Measurements from ENCODE around the gene ADAMTS12.
"Not testable (repeated sequence)": the region's sequence is repeated elsewhere in the genome, so short reads cannot be mapped to it uniquely, and the experiment has no call there.

Gene ADAMTS12

DNA sequence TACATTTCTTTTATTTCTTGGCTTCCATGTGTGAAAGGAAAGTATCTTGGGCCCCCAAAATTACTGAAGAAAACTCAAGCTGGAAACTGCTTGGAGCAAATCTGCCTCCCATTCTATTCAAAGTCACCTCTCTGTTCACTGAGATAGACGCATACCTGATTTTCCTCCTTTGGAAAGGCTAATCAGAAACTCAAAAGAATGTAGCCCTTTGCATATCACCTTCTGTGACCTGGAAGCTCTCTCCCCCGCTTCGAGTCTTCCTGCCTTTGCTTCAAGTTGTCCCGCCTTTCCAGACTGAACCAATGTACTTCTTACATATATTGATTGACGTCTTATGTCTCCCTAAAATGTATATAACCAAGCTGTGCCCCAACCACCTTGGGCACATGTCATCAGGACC, 39.3 kb upstream of the ADAMTS12 start:
- TF ChIP-seq CTCF (IDR thresholded peaks at IDR 0.05) (no peak), ZFX (IDR thresholded peaks at IDR 0.05; ENCODE audit: borderline replicate concordance) (no peak)
- H3K27ac ChIP-seq, result no peak overlapping the region

DNA sequence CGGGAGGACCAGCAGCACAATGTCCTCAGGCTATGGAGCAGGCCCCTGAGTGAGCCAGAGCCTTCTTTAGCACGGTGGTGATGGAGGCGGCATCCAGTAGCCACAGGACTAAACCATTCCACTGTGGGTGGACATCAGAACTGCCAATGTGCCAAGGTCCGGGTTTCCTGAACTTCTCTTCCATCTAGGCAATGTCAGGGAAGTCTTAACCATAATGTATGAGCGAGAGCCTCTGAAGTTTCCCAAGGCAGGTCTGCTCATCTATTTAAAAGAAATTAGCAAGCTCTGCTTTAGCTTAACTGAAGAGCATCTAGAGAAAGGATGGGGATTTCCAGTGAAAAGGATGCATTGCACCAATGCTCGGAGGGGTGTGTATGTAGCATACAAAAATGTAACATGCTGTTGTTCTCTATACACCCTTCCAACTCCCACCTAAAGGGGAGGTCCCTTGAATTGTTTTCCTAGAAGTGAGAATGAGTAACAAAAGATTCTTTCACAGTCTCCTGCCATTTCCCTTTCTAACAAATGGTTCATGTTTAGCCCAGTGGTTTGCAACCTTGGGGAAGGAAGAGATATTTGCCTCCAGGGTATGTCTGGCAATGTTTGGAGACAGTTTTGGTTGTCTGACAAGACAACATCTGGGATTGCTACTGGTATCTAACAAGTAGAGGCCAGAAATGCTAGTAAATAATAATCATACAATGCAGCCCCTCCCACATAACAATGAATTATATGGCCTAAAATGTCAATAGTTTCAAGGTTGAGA, 38.3 kb upstream of the ADAMTS12 start:
- no peak for TF ChIP-seq ZFX (IDR thresholded peaks at IDR 0.05; ENCODE audit: borderline replicate concordance)
- TF ChIP-seq CTCF (IDR thresholded peaks at IDR 0.05), result no peak
- H3K27ac ChIP-seq, result no peak overlapping the region

GRCh38 chr5:33928283-33928682, 36.5 kb upstream of the ADAMTS12 start:
- TF ChIP-seq ZFX (IDR thresholded peaks at IDR 0.05; ENCODE audit: borderline replicate concordance) (no peak), CTCF (IDR thresholded peaks at IDR 0.05) (no peak)
- H3K27ac ChIP-seq, result no peak overlapping the region

DNA sequence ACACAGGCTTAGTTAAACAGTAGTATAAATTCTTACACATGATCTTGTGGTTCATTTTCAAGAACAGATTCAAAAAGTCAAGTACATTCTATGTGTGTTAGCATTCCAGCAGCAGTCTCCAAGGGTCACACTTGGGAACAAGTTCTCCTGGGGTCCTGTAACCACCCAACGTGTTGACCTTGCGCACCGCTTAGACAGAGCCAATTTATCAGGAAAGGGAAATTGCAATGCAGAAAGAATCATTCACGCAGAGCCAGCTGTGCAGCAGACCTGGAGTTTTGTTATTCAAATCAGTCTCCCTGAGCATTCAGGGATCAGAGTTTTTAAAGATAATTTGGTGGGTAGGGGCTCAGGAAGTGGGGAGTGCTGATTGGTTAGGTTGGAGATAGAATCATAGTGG, 35.9 kb upstream of the ADAMTS12 start:
- H3K27ac ChIP-seq, result no peak overlapping the region
- TF ChIP-seq CTCF (IDR thresholded peaks at IDR 0.05) (no peak), ZFX (IDR thresholded peaks at IDR 0.05; ENCODE audit: borderline replicate concordance) (no peak)

GRCh38 chr5:33925278-33925677, 33.5 kb upstream of the ADAMTS12 start:
- TF ChIP-seq CTCF (IDR thresholded peaks at IDR 0.05) (no peak), ZFX (IDR thresholded peaks at IDR 0.05; ENCODE audit: borderline replicate concordance) (no peak)

DNA sequence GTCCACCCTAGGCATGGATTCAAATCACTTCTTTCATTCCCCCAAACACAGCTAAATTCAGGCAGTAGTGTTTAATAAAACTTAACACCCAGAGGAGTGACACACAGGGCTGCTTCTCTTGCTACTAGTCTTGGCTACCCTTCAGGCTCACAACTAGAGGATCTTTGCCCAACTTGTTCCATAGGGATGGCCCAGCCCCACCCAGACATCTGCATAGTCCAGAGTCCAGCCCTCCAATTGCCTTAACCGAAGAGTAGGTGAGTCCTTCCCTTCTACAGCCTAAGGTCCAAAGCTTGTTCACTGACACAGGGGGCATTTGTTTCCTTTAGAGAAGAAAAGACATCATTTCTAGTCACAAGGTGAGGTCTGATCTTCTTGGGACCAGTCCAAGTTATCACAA, 29.2 kb upstream of the ADAMTS12 start:
- TF ChIP-seq ZFX (IDR thresholded peaks at IDR 0.05; ENCODE audit: borderline replicate concordance) (no peak), CTCF (IDR thresholded peaks at IDR 0.05) (no peak)
- no peak overlapping the region for H3K27ac ChIP-seq

More at GRCh38 chr5:33925278-33925677, 33.5 kb upstream of the ADAMTS12 start:
- no peak overlapping the region for H3K27ac ChIP-seq

DNA sequence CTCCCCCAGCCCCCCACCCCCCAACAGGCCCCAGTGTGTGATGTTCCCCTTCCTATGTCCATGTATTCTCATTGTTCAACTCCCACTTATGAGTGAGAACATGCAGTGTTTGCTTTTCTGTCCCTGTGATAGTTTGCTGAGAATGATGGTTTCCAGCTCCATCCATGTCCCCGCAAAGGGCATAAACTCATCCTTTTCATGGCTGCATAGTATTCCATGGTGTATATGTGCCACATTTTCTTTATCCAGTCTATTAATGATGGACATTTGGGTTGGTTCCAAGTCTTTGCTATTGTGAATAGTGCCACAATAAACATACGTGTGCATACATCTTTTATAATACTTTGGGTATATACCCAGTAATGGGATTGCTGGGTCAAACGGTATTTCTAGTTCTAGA, 23.1 kb upstream of the ADAMTS12 start:
- not testable (repeated sequence) for H3K27ac ChIP-seq

DNA sequence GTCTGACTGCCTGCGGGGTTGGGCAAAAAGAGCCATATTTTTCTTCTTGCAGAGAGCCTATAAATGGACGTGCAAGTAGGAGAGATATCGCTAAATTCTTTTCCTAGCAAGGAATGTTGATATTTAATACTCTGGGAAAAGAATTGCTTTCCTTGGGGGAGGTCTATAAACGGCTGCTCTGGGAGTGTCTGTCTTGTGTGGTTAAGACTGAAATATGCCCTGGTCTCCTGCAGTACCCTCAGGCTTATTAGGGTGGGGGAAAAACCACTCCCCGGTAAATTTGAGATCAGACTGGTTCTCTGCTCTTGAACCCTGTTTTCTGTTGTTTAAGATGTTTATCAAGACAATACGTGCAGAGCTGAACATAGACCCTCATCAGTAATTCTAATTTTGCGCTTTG, 14.5 kb upstream of the ADAMTS12 start:
- not testable (repeated sequence) for H3K27ac ChIP-seq
